ENCODE data around the gene CDC42BPG. TPM values are rescaled to one million over a fixed set of nuclear protein-coding genes. Genes with fewer than 3 reads are reported as not detected.
"Not testable (repeated sequence)": the region's sequence is repeated elsewhere in the genome, so short reads cannot be mapped to it uniquely, and the experiment has no call there.

CDC42BPG gene
- total RNA-seq, 1 donor from 2014 or later: 0.34 TPM

DNA sequence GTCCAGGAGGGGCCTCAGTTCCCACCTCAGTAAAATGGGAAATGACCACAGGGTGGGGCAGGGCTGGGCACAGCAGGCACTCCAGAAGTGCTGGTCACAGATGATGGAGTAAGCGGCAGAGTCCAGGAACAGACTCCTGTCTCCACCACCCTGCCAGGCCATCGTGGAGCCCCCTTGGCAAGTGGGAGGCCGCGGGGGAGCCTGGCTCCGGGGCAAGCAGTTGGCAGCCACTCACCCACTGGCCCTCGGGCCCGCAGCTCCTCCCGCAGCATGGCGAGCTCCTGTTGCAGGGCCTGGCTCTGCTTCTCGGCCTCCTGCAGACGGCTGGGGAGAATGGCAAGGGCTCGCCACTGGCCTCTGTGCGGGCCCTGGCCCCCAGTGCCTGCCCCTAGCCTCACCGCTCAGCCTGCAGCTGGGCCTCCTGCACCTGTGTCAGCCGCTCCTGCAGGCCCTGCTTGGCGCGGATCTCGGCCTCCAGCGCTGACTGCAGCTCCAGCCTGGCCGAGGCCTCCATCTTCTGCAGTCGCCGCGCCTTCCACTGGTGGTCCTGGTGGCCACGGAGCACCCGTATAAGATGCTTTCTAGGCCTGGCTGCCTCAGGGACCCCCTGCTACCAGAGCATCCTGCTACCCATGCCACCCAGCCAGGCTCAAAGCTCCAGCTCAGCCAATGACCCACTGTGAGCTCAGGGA is 10.3 kb downstream of the CDC42BPG start:
- no peak for DNase-seq

DNA sequence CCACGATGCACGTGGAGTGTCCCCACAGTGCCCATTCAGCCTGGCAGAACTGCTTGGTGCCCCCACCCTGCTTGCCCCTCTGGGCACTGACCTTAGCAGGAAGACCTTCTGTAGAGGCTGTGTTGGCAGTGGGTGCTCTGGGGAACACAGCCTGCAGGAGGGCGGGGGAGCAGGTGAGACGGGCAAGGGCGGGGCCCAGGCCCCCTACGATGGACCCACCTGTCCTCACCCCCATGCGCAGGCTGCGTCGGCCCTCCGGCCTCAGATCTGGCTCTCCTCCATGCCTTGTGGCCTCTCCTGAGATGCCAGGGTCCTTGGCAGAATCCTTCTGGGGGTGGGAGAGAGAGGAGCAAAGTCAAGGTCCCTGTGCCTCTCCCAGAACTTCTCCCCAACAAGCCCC is 10.9 kb downstream of the CDC42BPG start:
- DNase-seq: no peak

DNA sequence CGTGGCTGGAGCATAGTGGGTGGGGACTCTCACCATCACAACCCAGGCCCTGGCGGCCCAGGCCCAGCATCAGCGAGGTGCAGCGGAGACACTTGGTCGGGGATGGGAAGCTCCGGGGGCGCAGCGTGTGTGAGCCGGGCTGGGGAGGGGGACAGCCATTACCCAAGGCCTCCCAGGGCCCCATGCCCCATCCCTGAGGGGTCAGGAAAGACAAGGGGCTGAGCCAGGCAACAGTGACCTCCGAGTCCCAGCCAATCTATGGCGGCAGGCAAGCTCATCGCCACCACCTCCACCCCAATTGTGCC is 11.3 kb downstream of the CDC42BPG start:
- no peak for DNase-seq

DNA sequence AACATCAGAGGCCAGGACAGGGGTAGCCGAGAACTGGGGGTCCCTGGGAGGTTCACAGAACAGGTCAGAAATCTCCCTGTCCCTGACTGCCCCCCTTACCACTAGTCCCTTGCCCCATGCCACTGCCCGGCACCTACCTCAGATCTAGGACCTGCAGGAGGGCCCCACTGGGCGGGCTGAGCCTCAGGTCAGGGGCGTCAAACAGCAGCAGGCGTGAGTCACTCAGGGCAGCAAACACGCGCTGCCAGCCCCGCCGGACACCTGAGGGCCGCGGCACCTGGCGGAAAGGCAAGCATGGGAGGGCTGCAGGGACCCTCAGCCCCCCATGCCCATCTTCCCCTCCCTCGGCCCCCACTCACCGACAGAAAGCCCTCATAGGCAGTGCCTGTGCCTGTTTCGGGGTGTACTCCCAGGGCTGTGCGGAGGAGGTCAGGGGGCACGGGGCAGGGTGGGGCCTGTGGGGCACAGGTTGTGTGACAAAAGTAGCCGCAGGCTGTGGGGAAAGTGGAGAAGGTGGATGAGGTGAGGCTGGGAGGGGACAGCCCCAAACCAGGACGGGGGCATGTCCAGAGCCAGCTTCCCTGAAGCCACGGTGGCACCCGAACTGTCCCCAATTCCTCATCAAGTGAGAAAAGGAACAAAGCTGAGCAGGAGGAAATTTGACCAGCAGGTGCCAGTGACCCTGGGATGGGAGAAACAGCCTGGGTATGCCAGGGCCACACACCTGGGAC is 11.8 kb downstream of the CDC42BPG start:
- DNase-seq: no peak

DNA sequence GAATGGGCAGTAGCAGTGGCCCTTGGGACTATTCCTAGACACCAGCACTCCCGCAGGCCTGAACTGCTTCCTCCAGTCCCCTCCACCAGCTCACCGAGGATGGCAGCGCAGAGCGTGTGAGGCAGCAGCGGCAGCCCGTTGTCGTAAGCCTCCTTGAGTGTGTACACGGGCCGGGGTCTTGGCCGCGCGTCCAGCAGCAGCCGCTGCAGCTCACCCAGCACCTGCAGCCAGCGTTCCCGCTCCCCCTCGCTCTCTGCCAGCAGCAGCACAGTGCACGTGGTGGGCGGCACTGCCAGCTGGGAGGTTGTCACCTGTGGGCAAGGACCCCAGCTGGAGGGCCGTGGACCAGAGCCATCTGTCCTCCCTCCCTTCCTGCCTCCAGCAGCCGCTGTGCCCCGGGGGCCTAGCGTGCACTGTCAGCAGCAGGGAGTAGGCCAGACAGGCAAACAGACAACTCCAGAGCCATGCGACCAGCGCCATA is 13.0 kb downstream of the CDC42BPG start:
- no peak for DNase-seq

DNA sequence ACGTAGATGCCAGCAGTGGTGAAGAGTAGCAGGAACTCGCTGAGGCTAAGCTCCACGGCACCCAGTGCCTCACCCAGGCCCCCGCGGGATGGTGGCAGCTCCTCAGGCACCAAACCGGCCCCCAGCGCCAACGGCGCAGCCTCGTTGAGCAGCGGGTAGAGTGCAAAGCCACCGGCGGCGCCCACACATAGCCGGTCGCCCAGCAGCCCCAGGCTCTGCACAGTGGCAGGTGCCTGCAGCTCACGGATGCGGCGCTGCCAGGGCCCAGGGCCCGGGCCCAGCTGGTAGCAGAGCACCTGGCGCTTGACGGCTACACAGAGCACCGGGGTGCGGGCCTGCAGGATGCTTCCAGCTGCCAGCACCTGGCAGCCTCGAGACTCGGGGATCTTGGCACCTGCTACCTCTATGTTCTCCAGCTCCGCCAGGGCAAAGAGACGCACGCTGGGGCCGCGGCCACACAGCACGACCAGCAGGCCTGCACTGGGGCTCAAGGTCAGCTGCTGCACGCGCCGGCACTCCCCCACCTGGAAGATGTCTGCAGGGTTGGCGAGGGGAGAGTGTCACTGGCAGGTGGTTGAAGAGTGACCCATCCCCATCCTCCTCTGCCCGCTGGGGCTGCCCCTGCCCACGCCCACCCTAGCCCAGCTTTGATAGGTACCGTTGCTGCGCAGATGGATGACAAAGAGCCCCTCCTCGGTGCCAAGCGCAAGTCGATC is 14.8 kb downstream of the CDC42BPG start:
- no peak for DNase-seq

DNA sequence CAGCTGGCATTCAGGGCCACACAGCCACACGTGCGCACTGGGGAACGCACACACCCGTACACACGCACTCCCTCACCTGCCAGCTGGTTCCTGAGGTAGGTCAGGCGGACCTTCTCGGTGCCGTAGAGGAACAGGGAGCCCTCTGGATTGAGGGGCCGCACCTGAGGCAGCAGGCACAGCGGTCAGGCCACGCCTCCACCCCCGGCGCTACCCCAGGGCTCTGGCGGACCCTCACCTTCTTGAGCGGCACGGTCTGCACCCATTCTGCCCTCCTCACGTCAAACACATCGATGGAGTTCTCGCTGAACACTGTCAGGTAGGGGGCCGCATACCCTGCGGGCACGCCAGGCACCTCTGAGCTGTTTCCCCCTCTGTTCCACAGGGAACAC is 17.0 kb downstream of the CDC42BPG start:
- no peak for DNase-seq

DNA sequence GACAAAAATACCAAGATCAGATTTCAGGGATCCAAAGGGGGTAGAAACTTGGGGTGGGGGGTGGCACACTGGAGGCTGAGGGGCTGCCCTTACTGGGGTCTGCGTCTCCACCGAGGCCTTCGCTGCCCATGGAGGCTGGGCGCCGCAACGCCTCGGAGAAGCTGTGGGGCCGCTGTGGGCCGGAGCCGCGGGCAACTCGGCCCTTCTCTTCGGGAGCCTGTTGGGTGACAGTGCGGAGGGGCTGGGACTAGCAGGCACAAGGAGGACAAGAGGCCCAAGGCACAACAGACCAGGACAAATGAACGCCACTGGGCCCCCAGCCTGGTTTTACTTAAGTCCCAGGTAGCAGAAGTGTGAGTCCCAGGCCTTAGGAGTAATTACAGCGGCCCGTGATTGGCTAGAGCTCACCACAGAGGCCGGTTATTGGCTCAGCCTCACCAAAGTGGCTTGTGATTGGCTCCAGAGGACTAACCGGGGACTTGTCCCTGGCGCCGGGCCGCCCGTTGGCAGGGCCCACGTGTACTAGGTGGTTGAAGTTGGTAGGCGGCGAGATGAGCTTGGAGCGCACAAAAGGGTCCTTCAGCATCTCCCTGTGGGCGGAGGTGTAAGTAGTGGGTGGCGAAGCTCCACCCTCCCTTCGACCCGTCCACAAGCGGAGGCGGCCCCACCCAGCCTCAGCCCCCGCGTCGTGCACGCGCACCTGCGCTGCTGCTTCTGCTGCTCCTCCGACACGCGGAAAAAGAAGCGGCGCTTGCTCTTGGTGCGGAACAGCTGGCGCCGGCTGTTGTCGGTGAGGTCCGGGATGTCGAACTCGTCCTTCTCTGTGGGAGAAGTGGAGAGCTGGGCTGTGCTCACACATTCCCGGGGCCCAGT is 17.6 kb downstream of the CDC42BPG start:
- DNase-seq: no peak

DNA sequence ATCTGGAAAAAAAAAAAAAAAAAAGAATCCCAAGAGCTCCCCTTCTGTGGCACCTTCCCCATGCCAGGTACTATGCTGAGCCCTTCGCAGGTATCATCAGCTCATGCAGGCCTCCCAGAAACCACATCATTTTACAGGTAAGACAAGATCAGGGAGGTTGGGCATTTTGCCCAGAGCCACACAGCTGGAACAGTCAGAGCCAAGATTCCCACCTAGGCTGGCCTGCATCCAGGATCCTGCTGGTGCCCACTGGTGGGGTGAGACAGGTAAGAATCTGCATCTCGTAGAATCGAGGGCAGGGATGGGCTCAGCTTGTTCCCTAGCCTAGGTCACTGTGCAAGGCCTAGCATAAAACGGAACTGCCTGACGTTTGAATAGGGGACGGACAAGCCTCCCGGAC is 18.4 kb downstream of the CDC42BPG start:
- DNase-seq: no peak

DNA sequence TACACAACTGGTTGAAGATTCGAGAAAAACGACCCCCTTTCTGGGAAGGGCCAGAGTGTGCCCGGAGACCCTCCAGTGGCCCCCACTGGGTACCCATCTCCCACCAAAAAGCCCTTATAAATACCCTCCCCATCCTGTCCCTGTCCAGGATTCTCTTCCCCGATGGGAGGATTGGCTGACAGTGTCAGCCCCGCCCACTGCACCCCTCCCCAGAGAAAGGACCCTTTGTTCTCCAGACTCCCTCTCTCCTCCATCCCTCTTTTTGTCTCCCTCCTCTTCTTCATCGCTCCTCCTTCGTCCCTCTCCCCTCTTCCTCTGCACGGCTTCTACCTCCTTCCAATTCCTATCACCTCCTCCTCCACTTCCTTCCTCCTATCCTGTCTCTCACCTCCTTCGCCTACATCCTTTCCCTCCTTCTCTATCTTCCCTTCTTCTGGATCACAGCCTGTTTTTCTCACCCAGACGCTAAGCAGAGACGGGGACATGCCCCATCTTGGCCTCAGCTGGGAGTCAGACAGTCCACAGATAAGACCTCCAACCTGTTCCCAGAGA is 20.8 kb downstream of the CDC42BPG start:
- no peak for DNase-seq

DNA sequence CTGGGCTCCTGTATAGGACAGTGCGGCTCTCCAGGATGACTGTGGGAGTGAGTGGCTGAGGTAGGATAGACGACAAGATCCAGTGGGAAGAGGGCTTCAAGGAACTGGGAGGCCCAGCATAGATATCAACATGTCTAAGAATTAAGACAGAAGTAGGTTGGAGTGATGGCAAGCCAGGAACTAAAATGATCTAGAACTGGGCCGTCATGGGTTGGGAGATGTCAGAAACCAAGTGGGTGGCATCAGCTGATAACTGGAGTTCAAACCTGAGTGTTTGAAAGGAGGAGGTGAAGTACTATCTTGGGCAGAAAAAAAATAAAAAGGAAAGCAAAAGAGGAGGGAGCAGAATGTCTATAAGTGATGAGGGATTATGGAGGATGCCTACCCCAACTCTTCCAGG is 27.0 kb downstream of the CDC42BPG start:
- no peak for DNase-seq

DNA sequence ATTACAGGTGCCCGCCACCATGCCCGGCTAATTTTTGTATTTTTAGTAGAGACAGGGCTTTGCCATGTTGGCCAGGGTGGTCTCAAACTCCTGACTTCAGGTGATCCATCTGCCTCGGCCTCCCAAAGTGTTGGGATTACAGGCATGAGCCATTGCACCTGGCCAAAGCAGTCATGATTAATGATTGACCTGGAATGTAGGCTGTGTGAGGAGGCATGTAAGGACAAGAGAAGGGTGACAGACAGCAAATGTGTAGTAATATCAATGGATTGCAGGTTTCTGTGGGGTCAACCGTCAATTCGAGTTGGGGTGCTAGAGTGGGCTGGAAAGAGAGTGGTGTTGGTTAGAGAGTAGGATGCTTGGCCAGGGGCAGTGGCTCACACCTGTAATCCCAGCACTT is 29.0 kb downstream of the CDC42BPG start:
- DNase-seq: not testable (repeated sequence)

DNA sequence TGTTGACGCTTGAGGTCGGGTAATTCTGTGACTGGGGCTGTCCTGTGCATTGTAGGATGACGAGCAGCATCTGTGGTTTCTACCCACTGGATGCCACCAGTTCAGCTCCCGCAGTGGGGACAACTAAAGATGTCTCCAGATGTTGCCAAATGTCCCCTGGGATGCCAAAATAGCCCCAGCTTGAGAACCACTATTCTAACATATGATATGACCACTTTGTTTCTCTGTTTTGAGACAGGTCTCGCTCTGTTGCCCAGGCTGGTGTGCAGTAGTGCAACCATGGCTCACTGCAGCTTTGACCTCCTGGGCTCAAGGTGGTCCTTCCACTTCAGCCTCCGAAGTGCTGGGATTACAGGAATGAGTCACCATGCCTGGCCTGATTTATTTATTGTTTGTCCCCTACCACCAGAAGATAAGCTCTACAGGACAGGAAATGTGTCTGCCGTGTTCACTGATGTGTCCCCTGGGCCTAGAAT is 29.7 kb downstream of the CDC42BPG start:
- DNase-seq: no peak

DNA sequence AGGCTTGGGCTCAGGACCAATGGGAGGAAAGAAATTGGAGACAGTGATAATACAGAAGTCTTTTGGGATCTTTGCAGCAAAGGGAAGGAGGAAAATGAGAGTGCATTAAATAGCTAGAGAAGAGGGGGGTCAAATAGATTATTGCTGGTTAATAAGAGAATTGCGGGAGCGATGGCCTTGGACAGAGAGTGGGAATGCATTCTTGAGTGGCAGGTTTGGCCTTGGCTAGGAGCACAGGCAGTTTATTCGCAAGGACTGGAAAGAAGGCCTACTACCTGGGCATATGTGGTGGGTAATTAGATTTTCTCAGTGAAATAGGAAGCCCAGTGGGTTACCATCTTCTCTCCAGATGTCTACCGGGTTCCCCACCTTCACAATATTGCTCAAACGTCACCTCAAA is 30.6 kb downstream of the CDC42BPG start:
- DNase-seq: no peak

DNA sequence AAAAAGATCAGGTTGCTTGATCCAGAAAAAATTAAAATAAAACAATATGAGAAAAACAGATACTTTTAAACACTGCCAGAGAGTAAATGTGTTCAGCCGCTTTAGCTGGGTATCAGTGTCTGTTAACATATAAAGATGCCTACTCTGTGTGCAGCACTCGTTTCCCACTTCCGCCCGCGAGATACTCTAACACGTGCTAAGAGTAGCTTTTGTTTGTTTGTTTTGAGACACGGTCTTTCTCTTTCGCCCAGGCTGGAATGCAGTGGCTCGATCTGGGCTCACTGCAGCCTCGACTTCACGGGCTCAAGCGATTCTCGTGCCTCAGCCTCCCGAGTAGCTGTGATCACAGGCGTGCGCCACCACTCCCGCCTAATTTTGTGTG is 33.6 kb downstream of the CDC42BPG start:
- DNase-seq: no peak

DNA sequence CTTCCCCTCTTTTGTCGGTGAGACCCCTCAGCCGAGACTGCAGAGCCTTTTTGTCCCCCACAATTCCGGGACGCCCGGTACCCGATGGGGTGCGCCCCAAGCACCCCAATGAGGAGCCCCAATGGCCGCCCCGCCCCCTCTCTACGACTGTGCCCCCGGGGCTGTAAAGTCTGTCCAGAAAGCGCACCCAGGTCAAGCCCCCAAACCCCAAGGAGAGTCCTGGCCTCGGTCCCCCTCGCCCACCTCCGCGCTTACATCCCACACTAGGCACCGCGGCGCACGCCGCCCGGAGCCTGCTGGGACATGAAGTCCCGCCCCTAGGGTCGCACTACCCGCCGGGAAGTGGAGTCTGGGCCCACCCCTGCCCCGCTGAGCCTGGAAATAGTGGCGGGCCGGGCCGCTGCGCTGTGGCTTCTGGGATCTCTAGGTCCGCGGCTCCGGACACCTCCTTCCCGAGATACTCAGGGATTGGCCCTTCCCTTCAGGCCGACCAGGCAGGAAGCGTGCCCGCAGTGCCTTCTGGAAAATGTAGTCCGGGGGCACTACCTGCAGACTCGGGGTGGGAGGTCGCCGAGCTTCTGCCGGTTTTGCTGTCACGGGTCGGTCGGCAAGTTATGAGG is 34.1 kb downstream of the CDC42BPG start, which contains the start of gene MEN1:
TSS of gene MEN1 (minus strand) at position 281 of the 620 bp plus-strand sequence. CDS start 442 bp downstream, outside the sequence.
- DNase-seq: peak; percentile 96

DNA sequence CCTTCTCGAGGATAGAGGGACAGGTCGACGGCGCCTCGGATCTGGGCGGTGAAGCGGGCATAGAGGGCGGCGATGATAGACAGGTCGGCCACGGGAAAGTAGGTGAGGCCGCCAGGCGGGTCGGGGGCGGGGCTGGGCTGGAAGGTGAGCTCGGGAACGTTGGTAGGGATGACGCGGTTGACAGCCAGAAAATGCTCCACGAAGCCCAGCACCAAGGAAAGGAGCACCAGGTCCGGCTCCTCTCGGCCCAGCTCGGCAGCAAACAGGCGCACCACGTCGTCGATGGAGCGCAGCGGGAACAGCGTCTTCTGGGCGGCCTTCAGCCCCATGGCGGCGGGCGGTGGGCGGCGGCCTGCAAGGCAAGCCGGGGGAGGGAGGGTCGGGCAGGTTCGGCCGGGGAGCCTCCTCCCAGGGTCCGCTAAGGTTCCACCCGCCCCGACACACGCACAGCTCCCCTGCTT is 34.6 kb downstream of the CDC42BPG start:
- peak; percentile 28 for DNase-seq

DNA sequence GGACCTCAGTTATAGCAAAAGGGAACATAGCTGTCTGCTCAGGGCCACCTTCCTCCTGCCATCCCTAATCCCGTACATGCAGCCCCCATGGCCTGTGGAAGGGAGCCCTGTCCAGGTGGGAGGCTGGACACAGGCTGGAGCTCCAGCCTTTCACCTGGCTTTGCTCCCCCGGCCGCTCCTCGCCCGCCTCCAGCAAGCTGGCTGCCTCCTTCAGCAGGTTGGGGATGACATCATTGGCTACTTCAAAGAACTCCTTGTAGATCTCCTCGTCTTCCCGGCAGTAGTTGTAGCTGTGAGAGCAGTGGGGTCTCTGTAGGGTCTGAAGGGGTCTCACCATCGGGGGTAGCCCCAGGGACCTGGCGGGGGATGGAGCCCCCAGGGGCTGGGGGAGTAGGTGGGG is 39.0 kb downstream of the CDC42BPG start:
- DNase-seq: no peak

DNA sequence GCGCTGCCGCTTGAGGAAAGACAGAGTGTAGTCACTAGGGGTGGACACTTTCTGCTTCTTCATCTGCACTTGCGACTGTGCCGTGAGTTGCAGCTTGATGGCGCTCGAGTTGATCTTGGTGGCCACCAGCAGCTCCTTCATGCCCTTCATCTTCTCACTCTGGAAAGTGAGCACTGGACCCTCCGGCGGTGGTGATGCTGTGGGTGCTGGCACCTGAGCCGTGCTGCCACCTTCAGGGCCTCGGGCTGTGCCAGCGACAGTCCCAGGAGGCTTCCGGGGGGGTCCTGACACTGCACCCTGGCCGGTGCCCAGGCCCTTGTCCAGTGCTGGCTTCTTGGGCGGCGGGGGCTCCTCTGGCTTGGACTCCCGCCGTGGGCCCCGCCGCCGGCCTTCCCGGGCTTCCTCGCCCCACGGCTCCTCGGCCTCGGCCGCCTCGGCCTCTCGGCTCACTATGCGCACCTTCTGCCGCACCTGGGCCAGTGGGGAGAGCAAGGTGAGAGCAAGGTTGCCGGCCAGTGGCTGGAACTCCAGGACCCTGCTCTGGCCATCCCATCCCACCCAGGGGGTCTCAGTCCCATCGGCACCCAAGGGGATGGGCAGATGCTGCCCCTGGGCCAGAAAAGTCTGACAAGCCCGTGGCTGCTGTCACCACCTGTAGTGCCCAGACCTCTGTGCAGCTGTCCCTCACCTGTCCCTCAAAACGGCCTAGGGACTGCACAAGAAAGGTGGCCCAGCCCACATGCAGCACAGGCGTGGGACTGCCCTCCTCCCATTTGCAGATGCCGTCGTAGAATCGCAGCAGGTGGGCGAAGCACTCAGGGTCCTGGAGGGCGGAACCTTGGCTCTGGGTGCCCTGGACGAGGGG is 39.9 kb downstream of the CDC42BPG start:
- DNase-seq: no peak

DNA sequence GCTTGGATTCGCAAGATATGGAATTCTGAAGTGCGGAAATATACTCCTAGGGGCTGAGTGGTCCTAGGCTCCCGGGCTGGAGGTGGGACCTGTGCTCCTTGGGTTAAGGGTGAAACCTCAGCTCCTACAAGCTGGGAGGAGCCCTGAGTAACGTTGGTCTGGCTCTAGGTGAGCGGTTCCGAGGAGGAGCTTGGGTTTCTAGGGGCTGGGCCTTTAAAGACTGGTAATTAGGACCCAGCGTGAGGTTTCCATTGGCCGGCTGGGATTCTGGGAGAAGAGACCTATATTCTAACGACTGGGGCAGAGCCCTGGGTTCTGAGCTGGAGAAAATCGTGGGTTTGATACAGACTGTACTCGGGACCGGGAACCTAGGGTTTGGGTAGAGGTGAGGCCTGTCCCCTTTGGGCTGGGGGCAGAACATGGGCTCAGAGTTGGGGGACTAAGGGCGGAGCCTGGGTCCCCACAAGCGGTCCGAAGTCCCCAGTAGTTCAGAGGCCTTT is 40.6 kb downstream of the CDC42BPG start:
- DNase-seq: no peak

Measured in dermis blood vessel endothelial cell (primary cell).